DOHH2 (cell line): ENCODE measurements around the gene TRPM3.

Experiments
- H3F3A ChIP-seq: fragments of 200-600 bp; sonication (generic), shearing (Covaris generic); 2 replicates; pipeline ENCODE4 v1.6.0; 2016; ENCODE audit warnings: antibody characterized with exemption, mild to moderate bottlenecking; ENCODE audit not compliant: control insufficient read depth, insufficient read depth
- H3K27ac ChIP-seq: fragments of 200-600 bp; sonication (generic); 2 replicates; pipeline ENCODE4 v1.5.1; 2014; ENCODE audit warnings: low read depth, mild to moderate bottlenecking, low read length, moderate library complexity
- H3K27me3 ChIP-seq: fragments of 200-600 bp; sonication (generic); 2 replicates; pipeline ENCODE4 v1.6.1; 2014; ENCODE audit warnings: mild to moderate bottlenecking, low read length, mixed read lengths; ENCODE audit not compliant: control insufficient read depth
- H3K36me3 ChIP-seq: fragments of 200-600 bp; sonication (generic); 2 replicates; pipeline ENCODE4 v1.6.1; 2014; ENCODE audit warnings: mild to moderate bottlenecking, low read length, moderate library complexity, mixed read lengths; ENCODE audit not compliant: control insufficient read depth
- H3K4me1 ChIP-seq: fragments of 200-600 bp; sonication (generic); 2 replicates; pipeline ENCODE4 v1.6.1; 2014; ENCODE audit warnings: mild to moderate bottlenecking, low read length, mixed read lengths; ENCODE audit not compliant: control insufficient read depth
- H3K4me2 ChIP-seq: fragments of 200-600 bp; sonication (generic); 2 replicates; pipeline ENCODE4 v1.6.0; 2014; ENCODE audit warnings: mild to moderate bottlenecking, low read length, moderate library complexity
- H3K4me3 ChIP-seq: fragments of 200-600 bp; sonication (generic); 2 replicates; pipeline ENCODE4 v1.5.1; 2014; ENCODE audit warnings: mild to moderate bottlenecking, low read length, mixed read lengths
- H3K79me2 ChIP-seq: fragments of 200-600 bp; sonication (generic); 2 replicates; pipeline ENCODE4 v1.6.1; 2014; ENCODE audit warnings: mild to moderate bottlenecking, low read length, mixed read lengths; ENCODE audit not compliant: control insufficient read depth
- H3K9me2 ChIP-seq: fragments of 200-600 bp; sonication (generic); replicated peaks from 2 replicates; pipeline ENCODE4 v1.6.1; 2014; ENCODE audit warnings: mild to moderate bottlenecking, low read length, mixed read lengths; ENCODE audit not compliant: control insufficient read depth
- H3K9me3 ChIP-seq: fragments of 200-600 bp; sonication (generic); 2 replicates; pipeline ENCODE4 v1.6.1; 2014; ENCODE audit warnings: antibody characterized with exemption, low read length, mixed read lengths; ENCODE audit not compliant: control insufficient read depth, insufficient read depth
- H4K20me1 ChIP-seq: fragments of 200-600 bp; sonication (generic); 2 replicates; pipeline ENCODE4 v1.6.0; 2014; ENCODE audit warnings: low read depth, mild to moderate bottlenecking, antibody characterized with exemption, low read length, moderate library complexity; ENCODE audit not compliant: control insufficient read depth, insufficient read depth
- EZH2phosphoT487 ChIP-seq: fragments of 200-600 bp; sonication (generic); IDR thresholded peaks from 2 replicates; pipeline ENCODE4 v1.6.1; 2017; ENCODE audit warnings: borderline replicate concordance, mild to moderate bottlenecking, antibody characterized with exemption, low read length, moderate library complexity, mixed read lengths
- TF ChIP-seq, protein P1 (sequence below): fragments of 200-600 bp; sonication (generic); IDR thresholded peaks from one replicate; pipeline ENCODE4 v1.5.1; 2014; ENCODE audit warnings: antibody characterized with exemption, mild to moderate bottlenecking, low read depth, low read length; ENCODE audit not compliant: poor library complexity, severe bottlenecking

TRPM3 gene

GRCh38 chr9:70559102-70559501 is 562.3 kb downstream of the TRPM3 start:
- Histone ChIP-seq H3K9me3 (no peaks in the 10 kb centered on the region), H3F3A (no peaks in the 10 kb centered on the region), H3K79me2 (no peaks in the 10 kb centered on the region), H4K20me1 (no peaks in the 10 kb centered on the region), H3K27me3 (no peaks in the 10 kb centered on the region), H3K27ac (no peak overlapping the region), H3K4me3 (no peak overlapping the region), H3K36me3 (no peaks in the 10 kb centered on the region), H3K9me2 (no peaks in the 10 kb centered on the region), H3K4me2 (no peak overlapping the region), H3K4me1 (peaks cover 8% of the 10 kb centered on the region)
- TF ChIP-seq, protein P1, sequence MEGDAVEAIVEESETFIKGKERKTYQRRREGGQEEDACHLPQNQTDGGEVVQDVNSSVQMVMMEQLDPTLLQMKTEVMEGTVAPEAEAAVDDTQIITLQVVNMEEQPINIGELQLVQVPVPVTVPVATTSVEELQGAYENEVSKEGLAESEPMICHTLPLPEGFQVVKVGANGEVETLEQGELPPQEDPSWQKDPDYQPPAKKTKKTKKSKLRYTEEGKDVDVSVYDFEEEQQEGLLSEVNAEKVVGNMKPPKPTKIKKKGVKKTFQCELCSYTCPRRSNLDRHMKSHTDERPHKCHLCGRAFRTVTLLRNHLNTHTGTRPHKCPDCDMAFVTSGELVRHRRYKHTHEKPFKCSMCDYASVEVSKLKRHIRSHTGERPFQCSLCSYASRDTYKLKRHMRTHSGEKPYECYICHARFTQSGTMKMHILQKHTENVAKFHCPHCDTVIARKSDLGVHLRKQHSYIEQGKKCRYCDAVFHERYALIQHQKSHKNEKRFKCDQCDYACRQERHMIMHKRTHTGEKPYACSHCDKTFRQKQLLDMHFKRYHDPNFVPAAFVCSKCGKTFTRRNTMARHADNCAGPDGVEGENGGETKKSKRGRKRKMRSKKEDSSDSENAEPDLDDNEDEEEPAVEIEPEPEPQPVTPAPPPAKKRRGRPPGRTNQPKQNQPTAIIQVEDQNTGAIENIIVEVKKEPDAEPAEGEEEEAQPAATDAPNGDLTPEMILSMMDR = no peak
- TF ChIP-seq EZH2phosphoT487 = no peak

DNA sequence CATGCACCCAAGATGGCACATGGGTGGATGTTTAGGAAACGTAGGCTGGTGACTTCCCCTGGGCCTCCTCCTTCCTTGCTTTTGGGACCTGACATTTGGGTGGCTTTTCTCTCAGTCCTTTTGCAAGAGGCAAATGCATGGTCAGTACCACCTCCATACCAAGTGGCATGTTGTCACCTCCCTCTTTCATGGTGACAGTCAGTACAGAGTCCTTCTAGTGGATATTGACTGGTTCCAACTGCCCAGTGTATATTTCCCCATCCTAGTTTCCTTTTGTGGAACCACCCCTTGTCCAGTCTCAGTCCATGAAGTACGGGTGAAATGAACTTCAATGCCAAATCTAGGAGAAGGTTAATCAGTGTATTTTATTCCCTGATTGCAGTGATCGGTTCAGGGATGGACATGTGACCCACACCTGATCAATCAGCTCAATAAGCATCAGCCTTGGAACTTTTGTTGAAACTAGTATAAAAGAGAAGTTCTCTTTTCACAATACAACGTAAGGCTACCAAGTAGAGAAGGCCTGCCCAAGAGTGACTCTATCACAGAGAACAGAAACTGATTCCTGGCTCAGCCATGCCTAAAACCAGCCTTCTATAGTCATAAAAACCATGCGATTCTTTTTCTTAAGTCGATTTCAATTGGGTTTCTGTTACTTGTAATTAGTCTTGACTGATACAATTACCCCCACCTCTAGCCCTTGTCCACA is 563.6 kb downstream of the TRPM3 start:
- no peak for TF ChIP-seq EZH2phosphoT487
- TF ChIP-seq, protein P1 = no peak
- H3F3A ChIP-seq = no peaks in the 10 kb centered on the region

GRCh38 chr9:70556771-70557170 is 564.6 kb downstream of the TRPM3 start:
- no peaks in the 10 kb centered on the region for H3K9me2 ChIP-seq
- no peaks in the 10 kb centered on the region for H3K4me1 ChIP-seq
- H3K9me3 ChIP-seq = no peaks in the 10 kb centered on the region
- no peaks in the 10 kb centered on the region for H3K36me3 ChIP-seq
- TF ChIP-seq, protein P1 = no peak
- no peak for TF ChIP-seq EZH2phosphoT487
- H3K27ac ChIP-seq = no peak overlapping the region
- no peaks in the 10 kb centered on the region for H3F3A ChIP-seq
- H4K20me1 ChIP-seq = no peaks in the 10 kb centered on the region
- no peak overlapping the region for H3K4me2 ChIP-seq
- H3K79me2 ChIP-seq = no peaks in the 10 kb centered on the region
- no peaks in the 10 kb centered on the region for H3K27me3 ChIP-seq
- H3K4me3 ChIP-seq = no peak overlapping the region

More for the DNA sequence above, 563.6 kb downstream of the TRPM3 start:
- Histone ChIP-seq H3K4me2 (no peak overlapping the region), H3K9me3 (no peaks in the 10 kb centered on the region), H3K27me3 (no peaks in the 10 kb centered on the region), H3K4me1 (no peaks in the 10 kb centered on the region), H3K27ac (no peak overlapping the region), H3K4me3 (no peak overlapping the region), H4K20me1 (no peaks in the 10 kb centered on the region), H3K9me2 (no peaks in the 10 kb centered on the region), H3K79me2 (no peaks in the 10 kb centered on the region), H3K36me3 (no peaks in the 10 kb centered on the region)
